Measurements from ENCODE around the gene PCDHGC4.

GRCh38 chr5:141495453-141495811 lies 10.6 kb downstream of the PCDHGC4 start:
- TF ChIP-seq CTCF (conservative IDR thresholded peaks at IDR 0.05) (no peak), ZFX (IDR thresholded peaks at IDR 0.05) (no peak)
